Measurements from ENCODE around the gene CHST2. TPM values are rescaled to one million over a fixed set of nuclear protein-coding genes. Genes with fewer than 3 reads are reported as not detected.

The CHST2 gene
- total and polyA plus RNA-seq, 4 donors = 0.11 to 48.7 (median 0.93) TPM

DNA sequence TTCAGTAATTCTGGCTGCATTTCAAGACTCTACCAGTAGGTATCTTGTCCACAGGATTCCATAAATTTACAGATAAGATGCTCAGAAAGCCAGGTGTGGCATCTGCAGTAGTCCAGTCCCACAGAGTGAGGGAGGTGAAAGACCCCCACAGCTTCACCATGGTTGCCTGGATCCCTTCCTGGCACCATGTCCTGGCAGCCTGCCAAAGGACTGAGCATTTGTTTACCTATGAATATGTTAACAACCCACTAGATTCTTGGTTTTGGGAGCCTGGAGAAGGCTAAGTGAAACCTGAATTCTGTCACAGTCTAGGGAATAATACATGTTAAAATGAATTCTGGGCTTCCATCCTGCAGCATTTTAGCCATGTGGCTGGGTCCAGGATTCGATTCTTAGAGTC lies 14.9 kb downstream of the CHST2 start (continued):
- TF ChIP-seq, protein P1, sequence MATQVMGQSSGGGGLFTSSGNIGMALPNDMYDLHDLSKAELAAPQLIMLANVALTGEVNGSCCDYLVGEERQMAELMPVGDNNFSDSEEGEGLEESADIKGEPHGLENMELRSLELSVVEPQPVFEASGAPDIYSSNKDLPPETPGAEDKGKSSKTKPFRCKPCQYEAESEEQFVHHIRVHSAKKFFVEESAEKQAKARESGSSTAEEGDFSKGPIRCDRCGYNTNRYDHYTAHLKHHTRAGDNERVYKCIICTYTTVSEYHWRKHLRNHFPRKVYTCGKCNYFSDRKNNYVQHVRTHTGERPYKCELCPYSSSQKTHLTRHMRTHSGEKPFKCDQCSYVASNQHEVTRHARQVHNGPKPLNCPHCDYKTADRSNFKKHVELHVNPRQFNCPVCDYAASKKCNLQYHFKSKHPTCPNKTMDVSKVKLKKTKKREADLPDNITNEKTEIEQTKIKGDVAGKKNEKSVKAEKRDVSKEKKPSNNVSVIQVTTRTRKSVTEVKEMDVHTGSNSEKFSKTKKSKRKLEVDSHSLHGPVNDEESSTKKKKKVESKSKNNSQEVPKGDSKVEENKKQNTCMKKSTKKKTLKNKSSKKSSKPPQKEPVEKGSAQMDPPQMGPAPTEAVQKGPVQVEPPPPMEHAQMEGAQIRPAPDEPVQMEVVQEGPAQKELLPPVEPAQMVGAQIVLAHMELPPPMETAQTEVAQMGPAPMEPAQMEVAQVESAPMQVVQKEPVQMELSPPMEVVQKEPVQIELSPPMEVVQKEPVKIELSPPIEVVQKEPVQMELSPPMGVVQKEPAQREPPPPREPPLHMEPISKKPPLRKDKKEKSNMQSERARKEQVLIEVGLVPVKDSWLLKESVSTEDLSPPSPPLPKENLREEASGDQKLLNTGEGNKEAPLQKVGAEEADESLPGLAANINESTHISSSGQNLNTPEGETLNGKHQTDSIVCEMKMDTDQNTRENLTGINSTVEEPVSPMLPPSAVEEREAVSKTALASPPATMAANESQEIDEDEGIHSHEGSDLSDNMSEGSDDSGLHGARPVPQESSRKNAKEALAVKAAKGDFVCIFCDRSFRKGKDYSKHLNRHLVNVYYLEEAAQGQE (IDR thresholded peaks at IDR 0.05) = no peak

DNA sequence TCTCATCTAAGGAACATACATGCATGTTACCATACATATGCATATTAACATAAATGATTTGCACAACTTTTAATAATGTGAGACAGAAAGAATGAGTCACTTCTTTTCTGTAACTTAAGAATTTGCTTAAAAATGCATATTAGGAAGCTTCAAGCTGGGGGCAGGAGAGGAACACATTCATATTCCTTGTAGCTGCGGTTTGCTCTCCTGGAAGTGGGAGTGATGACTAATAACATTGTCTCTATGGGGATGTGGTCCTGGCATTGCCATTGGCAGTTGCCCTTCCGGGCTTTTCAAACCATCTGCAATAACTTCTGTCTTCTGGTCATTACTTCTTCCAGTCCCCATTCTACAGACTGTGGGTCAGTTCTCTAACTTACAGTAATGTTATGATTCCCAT lies 15.6 kb downstream of the CHST2 start:
- Histone ChIP-seq H3K9ac (ENCODE audit: low read depth in 1 of 2, low read length in 2 of 2) (no peak overlapping the region), H3K4me3 (ENCODE audit: low read depth in 1 of 3, low read length in 3 of 3) (no peak overlapping the region), H3K4me1 (ENCODE audit: control insufficient read depth in 4 of 4, insufficient read depth in 4 of 4, low read length in 3 of 4) (peaks cover 0 to 3% (median 0%) of the 10 kb centered on the region in 4 donors), H3K9me3 (ENCODE audit: control insufficient read depth in 4 of 4, low read length in 3 of 4) (no peaks in the 10 kb centered on the region), H3K36me3 (ENCODE audit: control insufficient read depth in 4 of 4, insufficient read depth in 3 of 4, low read depth in 1 of 4, low read length in 3 of 4) (no peaks in the 10 kb centered on the region), H3K27me3 (ENCODE audit: control insufficient read depth in 4 of 4, insufficient read depth in 4 of 4, low read length in 3 of 4) (no peaks in the 10 kb centered on the region), H3K27ac (ENCODE audit: low read depth in 1 of 2, low read length in 2 of 2) (no peak overlapping the region)
- TF ChIP-seq, protein P2, sequence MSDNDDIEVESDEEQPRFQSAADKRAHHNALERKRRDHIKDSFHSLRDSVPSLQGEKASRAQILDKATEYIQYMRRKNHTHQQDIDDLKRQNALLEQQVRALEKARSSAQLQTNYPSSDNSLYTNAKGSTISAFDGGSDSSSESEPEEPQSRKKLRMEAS (IDR thresholded peaks at IDR 0.05) = no peak
- TF ChIP-seq, protein P1 (IDR thresholded peaks at IDR 0.05) = no peak
- peak in 1 of 2 donors; percentile 21 for TF ChIP-seq JUND (IDR thresholded peaks at IDR 0.05)
- 75% methylated on average over 2 of the region's 2 CpGs for WGBS
- no peak for DNase-seq (ENCODE audit: low spot score)

DNA sequence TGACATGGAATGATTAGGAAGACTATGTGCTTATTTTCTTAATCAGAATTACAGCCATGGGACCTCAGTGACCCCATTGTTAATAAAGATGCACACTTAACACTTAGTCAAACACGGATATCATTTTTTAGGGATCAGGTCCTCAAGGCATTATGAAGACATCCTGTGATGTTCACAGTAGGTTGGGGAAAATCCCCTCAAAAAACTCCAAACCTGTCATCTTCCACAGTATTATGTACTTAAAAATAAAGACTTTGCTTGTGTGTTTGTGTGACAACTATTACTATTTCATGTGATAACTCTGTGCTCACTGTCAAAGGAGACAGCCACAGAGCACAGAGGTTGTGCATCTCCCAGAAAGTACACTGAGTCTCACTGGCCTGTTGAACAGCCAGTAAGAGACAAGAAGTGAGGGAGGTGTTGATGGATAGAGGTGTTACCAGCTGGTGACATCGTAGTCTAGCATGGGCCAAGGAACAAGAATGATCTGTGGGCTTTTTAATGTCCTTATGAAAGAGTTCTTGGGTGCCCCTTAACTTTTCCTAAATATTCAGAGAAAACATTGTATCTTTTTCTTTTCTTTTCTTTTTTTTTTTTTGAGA lies 18.0 kb downstream of the CHST2 start:
- DNase-seq (ENCODE audit: low spot score) = no peak
- Histone ChIP-seq H3K27ac (ENCODE audit: low read depth in 1 of 2, low read length in 2 of 2) (no peak overlapping the region), H3K27me3 (ENCODE audit: control insufficient read depth in 4 of 4, insufficient read depth in 4 of 4, low read length in 3 of 4) (no peaks in the 10 kb centered on the region), H3K4me1 (ENCODE audit: control insufficient read depth in 4 of 4, insufficient read depth in 4 of 4, low read length in 3 of 4) (peaks cover 0 to 3% (median 0%) of the 10 kb centered on the region in 4 donors), H3K9me3 (ENCODE audit: control insufficient read depth in 4 of 4, low read length in 3 of 4) (no peaks in the 10 kb centered on the region), H3K4me3 (ENCODE audit: low read depth in 1 of 3, low read length in 3 of 3) (no peak overlapping the region), H3K36me3 (ENCODE audit: control insufficient read depth in 4 of 4, insufficient read depth in 3 of 4, low read depth in 1 of 4, low read length in 3 of 4) (peaks cover 0 to 1% (median 0%) of the 10 kb centered on the region in 4 donors), H3K9ac (ENCODE audit: low read depth in 1 of 2, low read length in 2 of 2) (no peak overlapping the region)
- 68% methylated on average over 2 of the region's 2 CpGs for WGBS
- TF ChIP-seq NR2F2 (IDR thresholded peaks at IDR 0.05) (no peak), JUND (IDR thresholded peaks at IDR 0.05) (no peak), SP1 (IDR thresholded peaks at IDR 0.05) (no peak), HNF4G (IDR thresholded peaks at IDR 0.05) (no peak), RXRA (IDR thresholded peaks at IDR 0.05) (no peak), FOXA2 (IDR thresholded peaks at IDR 0.05) (no peak)
- TF ChIP-seq, protein P3, sequence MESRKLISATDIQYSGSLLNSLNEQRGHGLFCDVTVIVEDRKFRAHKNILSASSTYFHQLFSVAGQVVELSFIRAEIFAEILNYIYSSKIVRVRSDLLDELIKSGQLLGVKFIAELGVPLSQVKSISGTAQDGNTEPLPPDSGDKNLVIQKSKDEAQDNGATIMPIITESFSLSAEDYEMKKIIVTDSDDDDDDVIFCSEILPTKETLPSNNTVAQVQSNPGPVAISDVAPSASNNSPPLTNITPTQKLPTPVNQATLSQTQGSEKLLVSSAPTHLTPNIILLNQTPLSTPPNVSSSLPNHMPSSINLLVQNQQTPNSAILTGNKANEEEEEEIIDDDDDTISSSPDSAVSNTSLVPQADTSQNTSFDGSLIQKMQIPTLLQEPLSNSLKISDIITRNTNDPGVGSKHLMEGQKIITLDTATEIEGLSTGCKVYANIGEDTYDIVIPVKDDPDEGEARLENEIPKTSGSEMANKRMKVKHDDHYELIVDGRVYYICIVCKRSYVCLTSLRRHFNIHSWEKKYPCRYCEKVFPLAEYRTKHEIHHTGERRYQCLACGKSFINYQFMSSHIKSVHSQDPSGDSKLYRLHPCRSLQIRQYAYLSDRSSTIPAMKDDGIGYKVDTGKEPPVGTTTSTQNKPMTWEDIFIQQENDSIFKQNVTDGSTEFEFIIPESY (IDR thresholded peaks at IDR 0.05) = no peak

All from liver (tissue), 9 donors.